KMS-11 (cell line): Measurements from ENCODE around the gene VSTM4.

Source experiments
- H2AFZ ChIP-seq: fragments of 200-600 bp; sonication (generic); 2 replicates; pipeline ENCODE4 v1.6.1; 2016; ENCODE audit warnings: antibody characterized with exemption, mixed run types, low read depth
- H3K27ac ChIP-seq: fragments of 200-600 bp; sonication (generic); 2 replicates; pipeline ENCODE4 v1.6.1; 2016; ENCODE audit warnings: mild to moderate bottlenecking, mixed run types
- H3K27me3 ChIP-seq: fragments of 200-600 bp; sonication (generic); 2 replicates; pipeline ENCODE4 v1.6.1; 2017; ENCODE audit warnings: mild to moderate bottlenecking, low read depth, mixed run types, moderate library complexity; ENCODE audit not compliant: insufficient read depth
- H3K36me3 ChIP-seq: fragments of 200-600 bp; sonication (generic); 2 replicates; pipeline ENCODE4 v1.6.1; 2017; ENCODE audit warnings: mild to moderate bottlenecking, mixed run types; ENCODE audit not compliant: insufficient read depth
- H3K4me1 ChIP-seq: fragments of 200-600 bp; sonication (generic); 2 replicates; pipeline ENCODE4 v1.6.1; 2016; ENCODE audit warnings: mild to moderate bottlenecking, low read depth, mixed run types; ENCODE audit not compliant: poor library complexity, severe bottlenecking
- H3K4me2 ChIP-seq: fragments of 200-600 bp; sonication (generic); 2 replicates; pipeline ENCODE4 v1.7.0; 2016; ENCODE audit warnings: mild to moderate bottlenecking, mixed run types
- H3K4me3 ChIP-seq: fragments of 200-600 bp; sonication (generic); IDR thresholded peaks from 2 replicates; pipeline ENCODE4 v1.6.1; 2017; ENCODE audit warnings: low read depth, low read length, mixed read lengths; ENCODE audit not compliant: insufficient read depth
- H3K79me2 ChIP-seq: fragments of 200-600 bp; sonication (generic); 2 replicates; pipeline ENCODE4 v1.6.1; 2016; ENCODE audit warnings: low read depth, mixed run types; ENCODE audit not compliant: insufficient read depth
- H3K9ac ChIP-seq: fragments of 200-600 bp; sonication (generic); 2 replicates; pipeline ENCODE4 v1.6.1; 2016; ENCODE audit warnings: mild to moderate bottlenecking, mixed run types
- H4K20me1 ChIP-seq: fragments of 200-600 bp; sonication (generic); 2 replicates; pipeline ENCODE4 v1.6.1; 2016; ENCODE audit warnings: mild to moderate bottlenecking, mixed run types; ENCODE audit not compliant: insufficient read depth
- TF ChIP-seq, protein P1 (sequence below): fragments of 200-600 bp; sonication (generic); conservative IDR thresholded peaks from 2 replicates; pipeline ENCODE4 v1.6.1; 2017; ENCODE audit warnings: low read depth, mild to moderate bottlenecking, antibody characterized with exemption, low read length, moderate library complexity, mixed read lengths

The VSTM4 gene

DNA sequence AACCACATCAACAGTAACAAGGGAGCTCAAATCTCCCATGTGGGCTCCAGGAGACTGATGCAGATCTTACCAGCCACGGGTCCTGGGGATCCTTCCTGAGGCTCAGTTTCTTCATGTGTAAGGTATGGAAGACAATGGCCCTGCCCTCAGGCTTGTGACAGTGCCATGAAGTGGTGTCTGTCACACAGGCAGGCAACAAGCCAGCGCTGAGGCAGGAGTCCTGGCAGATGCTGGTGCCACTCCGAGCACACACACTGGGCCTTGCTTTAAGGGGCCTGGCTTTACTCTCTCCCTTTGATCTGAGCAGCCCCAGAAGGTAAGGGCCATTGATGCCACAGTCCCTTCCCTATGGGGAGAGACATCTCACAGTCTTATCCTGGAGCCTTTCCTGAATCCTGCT lies 147.3 kb downstream of the VSTM4 start:
- Histone ChIP-seq H3K27ac (no peak overlapping the region), H3K27me3 (no peaks in the 10 kb centered on the region), H4K20me1 (no peaks in the 10 kb centered on the region), H3K79me2 (no peaks in the 10 kb centered on the region), H3K4me3 (no peak overlapping the region), H3K4me2 (no peak overlapping the region), H2AFZ (no peak overlapping the region), H3K4me1 (no peaks in the 10 kb centered on the region), H3K36me3 (no peaks in the 10 kb centered on the region), H3K9ac (no peak overlapping the region)
- TF ChIP-seq, protein P1, sequence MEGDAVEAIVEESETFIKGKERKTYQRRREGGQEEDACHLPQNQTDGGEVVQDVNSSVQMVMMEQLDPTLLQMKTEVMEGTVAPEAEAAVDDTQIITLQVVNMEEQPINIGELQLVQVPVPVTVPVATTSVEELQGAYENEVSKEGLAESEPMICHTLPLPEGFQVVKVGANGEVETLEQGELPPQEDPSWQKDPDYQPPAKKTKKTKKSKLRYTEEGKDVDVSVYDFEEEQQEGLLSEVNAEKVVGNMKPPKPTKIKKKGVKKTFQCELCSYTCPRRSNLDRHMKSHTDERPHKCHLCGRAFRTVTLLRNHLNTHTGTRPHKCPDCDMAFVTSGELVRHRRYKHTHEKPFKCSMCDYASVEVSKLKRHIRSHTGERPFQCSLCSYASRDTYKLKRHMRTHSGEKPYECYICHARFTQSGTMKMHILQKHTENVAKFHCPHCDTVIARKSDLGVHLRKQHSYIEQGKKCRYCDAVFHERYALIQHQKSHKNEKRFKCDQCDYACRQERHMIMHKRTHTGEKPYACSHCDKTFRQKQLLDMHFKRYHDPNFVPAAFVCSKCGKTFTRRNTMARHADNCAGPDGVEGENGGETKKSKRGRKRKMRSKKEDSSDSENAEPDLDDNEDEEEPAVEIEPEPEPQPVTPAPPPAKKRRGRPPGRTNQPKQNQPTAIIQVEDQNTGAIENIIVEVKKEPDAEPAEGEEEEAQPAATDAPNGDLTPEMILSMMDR = no peak

DNA sequence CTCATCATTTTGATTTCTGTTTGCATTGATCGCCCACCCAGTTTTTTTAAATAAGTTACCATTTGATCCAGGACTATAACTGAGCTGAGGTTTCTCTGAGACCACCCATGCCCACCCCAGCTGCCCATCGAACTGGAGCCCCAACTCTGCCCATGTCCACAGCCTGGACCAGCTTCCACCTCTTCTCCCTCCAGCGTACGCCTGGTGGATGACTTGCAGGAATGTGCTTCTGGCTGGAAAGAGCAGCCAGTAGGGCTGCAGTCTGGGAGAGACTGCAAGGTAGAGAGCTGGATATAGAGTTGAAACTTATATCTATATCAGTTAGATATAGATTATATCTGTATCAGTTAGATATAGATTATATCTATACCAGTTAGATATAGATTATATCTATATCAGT lies 149.9 kb downstream of the VSTM4 start:
- Histone ChIP-seq H3K36me3 (no peaks in the 10 kb centered on the region), H3K4me2 (no peak overlapping the region), H4K20me1 (no peaks in the 10 kb centered on the region), H3K27me3 (no peaks in the 10 kb centered on the region), H2AFZ (no peak overlapping the region), H3K4me1 (no peaks in the 10 kb centered on the region), H3K27ac (no peak overlapping the region), H3K9ac (no peak overlapping the region), H3K4me3 (no peak overlapping the region), H3K79me2 (no peaks in the 10 kb centered on the region)
- TF ChIP-seq, protein P1 = no peak
